Measurements from ENCODE around the gene DNAH3.
A peak's percentile ranks its signal among the peaks of the same experiment; 100 is the strongest.

The DNAH3 gene

GRCh38 chr16:20937736-20938135 lies 212.9 kb downstream of the DNAH3 start:
- DNase-seq, result no peak

- no peak for DNase-seq
These were observed 217.1 kb downstream of the DNAH3 start for GRCh38 chr16:20933589-20933988.

DNA sequence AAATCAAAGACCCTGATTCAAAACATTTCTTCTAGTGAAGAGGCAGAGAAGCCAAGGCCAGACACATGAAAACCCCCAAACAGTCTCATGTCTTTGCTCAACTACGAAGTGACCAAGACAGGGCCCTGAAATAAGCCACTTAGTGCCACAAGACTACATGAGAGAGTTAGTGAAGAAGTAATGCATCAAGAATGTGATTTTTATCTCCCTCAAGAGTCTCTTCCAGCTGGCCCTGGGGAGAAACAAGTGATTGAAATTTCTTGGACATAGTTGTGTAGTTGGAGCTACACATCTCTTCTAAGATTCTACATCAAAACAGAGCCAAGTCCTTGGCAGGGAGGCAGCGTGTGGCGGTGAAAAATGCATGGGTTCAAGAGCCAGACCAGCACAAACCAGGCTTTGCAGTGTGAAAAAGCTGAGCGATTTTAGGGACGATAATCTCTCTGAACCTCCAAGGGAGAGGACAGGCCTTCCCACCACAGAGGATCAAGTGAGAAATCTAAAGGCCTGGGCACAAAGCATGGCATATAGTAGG lies 219.5 kb downstream of the DNAH3 start:
- no peak for DNase-seq

DNA sequence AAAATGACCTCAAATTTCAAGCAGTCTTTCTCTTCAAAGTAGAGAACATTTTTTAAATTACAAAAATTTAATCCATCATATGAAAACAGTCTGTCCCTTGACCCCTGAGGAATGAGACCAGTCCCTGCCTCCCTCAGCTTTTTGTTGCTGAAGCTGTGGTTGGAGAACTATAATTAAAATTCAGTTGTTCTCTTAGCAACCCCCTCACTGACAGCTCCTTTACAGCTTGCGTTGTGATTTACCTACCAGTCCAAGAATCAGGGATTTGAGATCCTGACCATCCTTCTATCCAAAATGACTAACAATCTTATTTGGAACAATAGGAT lies 220.3 kb downstream of the DNAH3 start:
- DNase-seq, result no peak

DNA sequence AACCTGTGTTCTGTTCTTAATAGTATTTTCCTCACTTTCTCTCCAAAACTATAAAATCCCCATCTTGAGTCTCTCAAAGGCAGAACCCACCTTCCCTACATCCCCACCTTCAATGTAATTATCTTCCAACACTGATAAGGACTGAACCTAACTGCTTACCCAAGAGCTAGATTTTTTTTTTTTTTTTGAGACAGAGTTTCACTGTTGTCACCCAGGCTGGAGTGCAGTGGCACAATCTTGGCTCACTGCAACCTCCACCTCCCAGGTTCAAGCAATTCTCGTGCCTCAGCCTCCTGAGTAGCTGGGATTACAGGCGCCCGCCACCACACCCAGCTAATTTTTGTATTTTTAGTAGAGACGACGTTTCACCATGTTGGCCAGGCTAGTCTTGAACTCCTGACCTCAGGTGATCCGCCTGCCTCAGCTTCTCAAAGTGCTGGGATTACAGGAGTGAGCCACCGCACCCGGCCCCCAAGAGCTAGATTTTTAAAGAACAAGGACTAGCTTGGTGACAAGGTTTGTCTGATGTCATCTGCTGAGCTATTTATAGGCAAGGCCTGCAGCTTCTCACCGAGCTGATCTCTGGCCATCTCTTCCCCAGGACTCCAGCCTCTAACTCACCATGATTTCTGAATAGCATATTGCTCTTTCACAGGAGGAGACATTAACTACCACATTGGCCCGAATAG lies 220.8 kb downstream of the DNAH3 start:
- peak; percentile 18 for DNase-seq

DNA sequence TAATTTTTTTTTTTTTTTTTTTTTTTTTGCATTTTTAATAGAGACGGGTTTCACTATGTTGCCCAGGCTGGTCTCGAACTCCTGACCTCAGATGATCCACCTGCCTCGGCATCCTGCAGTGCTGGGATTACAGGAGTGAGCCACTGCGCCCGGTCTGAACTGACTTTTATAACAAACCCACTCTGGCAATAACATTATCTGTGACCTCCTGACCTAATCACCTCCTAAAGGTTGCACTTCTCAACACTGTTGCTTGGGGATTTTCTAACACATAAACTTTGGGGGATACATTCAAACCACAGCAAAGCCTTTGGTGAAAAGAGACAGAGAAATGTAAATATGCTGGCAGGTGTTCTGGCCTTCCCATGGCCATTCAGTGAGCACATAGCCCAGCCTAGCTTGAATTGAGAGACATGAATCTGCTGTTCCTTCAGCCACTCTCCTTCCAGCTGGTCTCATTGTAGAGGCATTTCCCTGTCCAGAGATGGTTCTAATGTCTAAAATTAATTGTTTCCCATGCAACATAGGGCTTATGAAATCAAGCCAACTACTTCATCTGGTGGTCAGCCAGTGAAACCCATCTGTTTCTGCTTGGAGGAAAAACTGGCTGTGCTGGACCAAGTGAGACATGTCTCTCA lies 221.8 kb downstream of the DNAH3 start:
- DNase-seq, result peak; percentile 13

DNA sequence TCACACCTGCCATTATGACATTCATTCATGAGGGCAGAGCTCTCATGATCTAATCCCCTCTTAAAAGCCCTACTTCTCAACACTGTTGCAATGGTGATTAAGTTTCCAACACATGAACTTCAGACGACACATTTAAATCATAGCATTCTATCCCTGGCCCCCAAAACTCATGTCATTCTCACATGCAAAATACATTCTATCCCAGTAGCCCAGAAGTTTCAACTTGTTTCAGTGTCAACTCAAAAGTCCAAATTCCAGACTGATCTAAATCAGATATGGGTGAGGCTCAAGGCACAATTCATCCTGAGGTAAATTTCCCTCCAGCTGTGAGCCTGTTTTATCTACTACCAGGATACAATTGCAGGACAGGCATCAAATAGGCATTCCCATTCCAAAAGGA lies 224.9 kb downstream of the DNAH3 start:
- DNase-seq, result no peak

- no peak for DNase-seq
These were observed 226.8 kb downstream of the DNAH3 start for GRCh38 chr16:20923876-20924275.

DNA sequence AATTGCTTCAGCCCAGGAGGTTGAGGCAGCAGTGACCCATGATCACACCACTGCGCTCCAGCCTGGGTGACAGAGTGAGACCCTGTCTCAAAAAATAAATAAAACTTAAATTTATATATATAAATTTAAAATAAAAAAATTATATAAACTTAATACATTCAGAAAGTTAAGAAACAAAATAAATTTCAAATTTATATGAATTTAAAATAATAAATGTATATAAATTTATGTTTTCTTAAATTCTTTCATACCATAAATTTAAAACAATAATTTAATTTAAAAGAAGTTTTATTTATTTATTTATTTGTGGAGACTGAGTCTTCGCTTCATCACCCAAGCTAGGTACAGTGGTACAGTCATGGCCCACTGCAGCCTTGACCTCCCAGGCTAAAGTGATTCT lies 229.8 kb downstream of the DNAH3 start:
- DNase-seq, result no peak

DNA sequence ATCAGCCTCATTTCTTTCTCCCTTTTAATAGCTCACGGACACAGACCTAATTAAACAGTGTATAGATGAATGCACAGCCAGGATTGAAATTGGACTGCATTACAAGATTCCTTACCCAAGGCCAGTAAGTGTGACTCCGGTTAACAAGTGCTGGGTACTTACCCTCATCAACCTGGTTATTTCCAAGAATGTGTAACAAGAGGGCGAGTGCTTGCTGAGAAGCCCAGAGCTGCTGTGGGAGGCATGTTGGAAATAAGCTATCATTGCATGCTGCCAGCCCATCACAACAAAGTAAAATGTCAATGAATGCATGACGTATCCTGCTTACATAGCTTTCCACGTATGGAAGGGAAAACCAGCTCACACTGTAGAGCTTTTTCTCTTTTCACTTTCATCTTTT lies 230.6 kb downstream of the DNAH3 start:
- DNase-seq, result no peak

DNA sequence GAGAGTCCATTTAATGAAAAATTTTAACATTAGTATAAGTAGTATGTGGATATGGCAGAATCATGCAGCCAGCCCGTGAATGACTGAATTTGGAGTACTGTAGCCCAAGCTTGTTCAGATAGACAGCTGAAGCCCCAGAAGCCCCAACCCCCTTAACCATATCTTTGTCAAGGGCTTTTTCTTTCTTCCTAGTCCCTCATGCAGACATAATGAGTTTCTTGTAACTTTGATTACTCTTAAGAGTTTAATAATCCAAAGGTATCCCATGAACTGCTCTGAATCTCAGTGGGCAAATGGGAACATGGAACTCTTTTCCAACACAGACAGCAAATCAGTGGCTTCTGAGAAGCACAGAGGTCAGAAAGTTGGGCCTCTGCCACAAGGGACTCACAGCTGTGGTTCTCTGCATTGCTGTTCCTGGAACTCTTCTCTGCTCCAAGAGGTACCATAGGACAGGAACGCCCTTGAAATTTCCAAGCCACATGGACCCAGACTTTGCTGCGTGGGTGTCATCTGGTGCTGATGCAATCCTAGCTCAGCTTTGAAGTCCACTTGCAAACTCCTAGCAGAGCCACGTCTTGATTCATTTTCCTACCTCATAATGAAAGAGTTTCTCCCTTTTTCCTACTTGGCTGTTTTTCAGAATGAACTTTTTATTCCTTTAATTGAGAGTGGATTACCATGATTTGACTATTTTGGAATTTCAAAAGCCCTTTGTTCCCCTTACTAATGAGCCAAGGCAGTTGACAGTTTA lies 232.0 kb downstream of the DNAH3 start:
- DNase-seq, result no peak

DNA sequence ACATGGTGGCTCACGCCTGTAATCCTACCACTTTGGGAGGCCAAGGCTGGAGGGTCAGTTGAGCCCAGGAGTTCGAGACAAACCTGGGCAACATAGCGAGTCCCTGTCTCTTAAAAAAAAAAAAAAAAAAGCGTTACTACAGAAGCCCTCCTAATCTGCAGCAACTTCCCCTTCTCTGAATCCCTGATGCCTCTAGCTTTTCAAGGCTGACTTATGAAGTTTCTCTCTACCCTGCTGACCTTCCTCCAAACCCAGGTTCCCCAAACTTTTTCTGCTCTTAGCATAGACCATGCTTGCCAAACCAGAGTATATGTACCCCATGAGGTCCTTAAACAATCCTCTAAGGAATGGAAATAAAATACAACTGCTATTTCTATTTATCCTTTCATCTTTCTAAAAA lies 233.7 kb downstream of the DNAH3 start:
- DNase-seq, result no peak

DNA sequence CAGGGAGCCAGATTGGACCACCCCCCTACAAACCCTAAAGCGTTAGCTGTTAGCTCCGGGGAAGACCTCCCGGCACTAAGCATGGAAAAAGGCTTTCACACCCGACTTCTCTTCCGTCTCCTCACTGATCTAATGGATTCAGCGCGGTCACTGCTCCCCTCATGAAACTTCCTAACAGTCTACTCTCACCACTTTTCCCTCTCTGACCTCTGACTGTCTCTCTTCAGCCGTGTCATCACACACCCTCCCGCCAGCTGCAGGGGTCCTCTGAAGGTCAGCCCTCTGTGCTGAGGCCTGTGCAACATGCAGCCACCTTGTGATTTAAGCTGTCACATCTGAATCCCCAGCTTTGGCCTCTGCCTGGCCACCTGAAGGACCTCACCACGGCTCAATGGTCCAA lies 234.4 kb downstream of the DNAH3 start:
- no peak for DNase-seq

DNA sequence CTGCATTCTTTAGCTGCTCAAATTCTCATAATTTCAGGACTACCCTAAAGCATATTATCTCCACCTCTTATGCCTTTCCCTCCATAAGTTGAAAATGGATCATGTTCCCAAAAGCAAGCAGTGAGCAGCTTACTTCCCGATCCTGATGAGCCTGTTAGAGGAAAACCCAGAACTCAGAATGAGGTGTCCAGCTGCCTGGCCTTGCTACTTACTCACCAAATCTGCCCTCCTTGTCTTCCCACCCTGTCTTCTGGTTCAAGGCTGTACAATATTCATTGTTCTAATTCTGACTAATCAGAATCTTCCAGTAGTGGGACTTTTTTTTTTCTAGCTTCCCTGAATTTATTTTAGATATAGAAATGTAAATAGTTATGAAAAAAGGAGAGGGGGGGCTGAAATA lies 239.3 kb downstream of the DNAH3 start:
- DNase-seq, result no peak

GRCh38 chr16:20910781-20911321 lies 239.8 kb downstream of the DNAH3 start:
- DNase-seq, result no peak

- no peak for DNase-seq
These were observed 244.0 kb downstream of the DNAH3 start for GRCh38 chr16:20906341-20907255.

DNA sequence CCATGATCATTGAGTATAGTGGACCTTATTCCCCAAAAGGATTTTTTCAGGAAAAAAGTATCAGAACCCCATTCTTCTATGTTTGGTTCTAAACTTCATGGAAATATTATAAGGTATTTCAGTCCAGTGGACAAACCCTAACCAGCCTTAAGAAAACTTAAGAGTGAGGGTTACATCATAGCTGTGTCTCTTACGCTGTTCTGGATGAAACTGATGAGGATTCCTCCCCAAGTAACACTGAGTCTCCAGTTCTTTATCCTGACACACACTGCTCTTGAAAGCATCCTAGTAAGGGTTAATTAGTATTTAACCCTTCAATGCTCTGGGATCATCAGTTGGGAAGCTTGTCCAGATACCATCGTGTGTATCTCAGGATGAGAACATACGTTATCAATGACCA lies 245.1 kb downstream of the DNAH3 start:
- no peak for DNase-seq

GRCh38 chr16:20904507-20905081 lies 246.1 kb downstream of the DNAH3 start:
- DNase-seq, result no peak

GRCh38 chr16:20903899-20904506 lies 246.6 kb downstream of the DNAH3 start:
- no peak for DNase-seq

GRCh38 chr16:20903116-20903898 lies 247.3 kb downstream of the DNAH3 start:
- DNase-seq, result no peak

DNA sequence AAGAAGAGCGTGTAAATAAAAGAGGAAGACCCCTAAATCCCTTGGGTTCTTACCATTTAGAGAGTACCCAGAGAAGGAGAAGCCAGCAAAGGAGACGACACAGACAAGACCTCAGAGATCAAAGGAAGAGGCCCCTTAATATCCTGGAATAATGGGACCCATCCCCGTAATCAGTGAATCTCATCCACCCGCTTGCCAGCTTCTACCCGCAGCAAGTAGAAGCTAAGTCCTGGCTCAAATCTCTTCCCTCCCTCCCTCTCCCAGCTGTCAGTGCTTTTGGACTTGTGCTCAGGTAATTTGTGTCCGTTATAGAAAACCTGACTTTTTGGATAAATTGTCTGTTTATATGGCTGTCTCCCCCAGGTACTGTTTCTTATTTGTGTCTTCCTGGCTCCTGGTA lies 248.2 kb downstream of the DNAH3 start:
- no peak for DNase-seq
